Mesendoderm (in vitro differentiated cells): ENCODE results near the gene C1QTNF5.

Experiments
- DNase-seq: peaks from one replicate; pipeline ENCODE4 v3.0.0; 2013
- H2AK5ac ChIP-seq: 2 replicates; pipeline ENCODE4 v1.6.1; 2013; ENCODE audit warnings: low read length, inconsistent platforms
- H2BK120ac ChIP-seq: 2 replicates; pipeline ENCODE4 v1.6.1; 2013; ENCODE audit warnings: low read depth, mild to moderate bottlenecking, low read length, moderate library complexity, mixed read lengths
- H2BK15ac ChIP-seq: replicated peaks from 2 replicates; pipeline ENCODE4 v1.6.1; 2013; ENCODE audit warnings: low read depth, mild to moderate bottlenecking, moderate library complexity
- H2BK5ac ChIP-seq: 2 replicates; pipeline ENCODE4 v1.6.1; 2013; ENCODE audit warnings: low read length, inconsistent platforms
- H3K18ac ChIP-seq: 2 replicates; pipeline ENCODE4 v1.6.1; 2013; ENCODE audit warnings: mild to moderate bottlenecking, low read length, mixed read lengths
- H3K23ac ChIP-seq: one replicate; pipeline ENCODE4 v1.6.1; 2013; ENCODE audit warnings: low read length
- H3K27ac ChIP-seq: 2 replicates; pipeline ENCODE4 v1.5.1; 2013; ENCODE audit warnings: low read depth, mild to moderate bottlenecking, inconsistent platforms, low read length, moderate library complexity
- H3K27me3 ChIP-seq: 2 replicates; pipeline ENCODE4 v1.6.1; 2013; ENCODE audit warnings: low read length, control low read depth, mild to moderate bottlenecking, inconsistent platforms; ENCODE audit not compliant: insufficient read depth, poor library complexity
- H3K36me3 ChIP-seq: 2 replicates; pipeline ENCODE4 v1.6.1; 2013; ENCODE audit warnings: low read length, inconsistent platforms; ENCODE audit not compliant: control insufficient read depth, insufficient read depth
- H3K4ac ChIP-seq: one replicate; pipeline ENCODE4 v1.6.1; 2013; ENCODE audit warnings: low read depth, mild to moderate bottlenecking, low read length, moderate library complexity
- H3K4me1 ChIP-seq: 2 replicates; pipeline ENCODE4 v1.6.1; 2013; ENCODE audit warnings: low read depth, low read length, inconsistent platforms; ENCODE audit not compliant: control insufficient read depth
- H3K4me2 ChIP-seq: 2 replicates; pipeline ENCODE4 v1.6.1; 2013; ENCODE audit warnings: low read length
- H3K4me3 ChIP-seq: 2 replicates; pipeline ENCODE4 v1.5.1; 2013; ENCODE audit warnings: mild to moderate bottlenecking, low read length
- H3K56ac ChIP-seq: one replicate; pipeline ENCODE4 v1.6.1; 2013; ENCODE audit warnings: low read length
- H3K79me1 ChIP-seq: 2 replicates; pipeline ENCODE4 v1.6.1; 2013; ENCODE audit warnings: low read length, inconsistent platforms
- H3K79me2 ChIP-seq: 2 replicates; pipeline ENCODE4 v1.6.1; 2013; ENCODE audit warnings: mild to moderate bottlenecking, low read length; ENCODE audit not compliant: control insufficient read depth, insufficient read depth
- H3K9ac ChIP-seq: 2 replicates; pipeline ENCODE4 v1.6.1; 2013; ENCODE audit warnings: low read length, inconsistent platforms
- H4K5ac ChIP-seq: one replicate; pipeline ENCODE4 v1.6.1; 2013; ENCODE audit warnings: low read length
- H4K8ac ChIP-seq: one replicate; pipeline ENCODE4 v1.6.1; 2013; ENCODE audit warnings: low read depth, mild to moderate bottlenecking, control low read depth, low read length, moderate library complexity
- WGBS: extraction: QIAGEN DNeasy Blood & Tissue Kit; methylation state at CpG from one replicate; pipeline ENCODE4 v1.1.7; 2013; ENCODE audit warnings: low lambda C conversion rate, missing lambda C conversion rate; ENCODE audit not compliant: insufficient coverage; ENCODE audit errors: extremely low coverage; 5-methylcytosine and 5-hydroxymethylcytosine counted together

The C1QTNF5 gene

GRCh38 chr11:119377961-119378667, 37.4 kb upstream of the C1QTNF5 start:
- no peak overlapping the region for H3K4me3 ChIP-seq
- no peak overlapping the region for H4K8ac ChIP-seq
- H3K18ac ChIP-seq, result peak overlapping the region; percentile 44
- H3K27ac ChIP-seq, result peak overlapping the region; percentile 41
- no peak overlapping the region for H2BK15ac ChIP-seq
- H3K27me3 ChIP-seq, result no peaks in the 10 kb centered on the region
- no peak overlapping the region for H3K4me2 ChIP-seq
- H2AK5ac ChIP-seq, result peak overlapping the region; percentile 1
- no peak overlapping the region for H3K9ac ChIP-seq
- H3K36me3 ChIP-seq, result no peaks in the 10 kb centered on the region
- peaks cover 41% of the 10 kb centered on the region for H3K4me1 ChIP-seq
- H2BK120ac ChIP-seq, result no peak overlapping the region
- no peak overlapping the region for H3K23ac ChIP-seq
- H4K5ac ChIP-seq, result no peak overlapping the region
- peak overlapping the region; percentile 23 for H2BK5ac ChIP-seq
- H3K79me1 ChIP-seq, result no peaks in the 10 kb centered on the region
- no CpG with 5 or more reads among the region's 6 CpGs for WGBS
- no peaks in the 10 kb centered on the region for H3K79me2 ChIP-seq
- no peak overlapping the region for H3K4ac ChIP-seq
- peak overlapping the region; percentile 79 for H3K56ac ChIP-seq
- DNase-seq, result peak; percentile 96

- Histone ChIP-seq H3K56ac (peak overlapping the region; percentile 72), H3K27ac (peak overlapping the region; percentile 41), H3K4me3 (no peak overlapping the region), H3K4me2 (no peak overlapping the region), H3K79me2 (no peaks in the 10 kb centered on the region), H4K5ac (no peak overlapping the region), H2BK5ac (peak overlapping the region; percentile 64), H3K4me1 (peaks cover 41% of the 10 kb centered on the region), H2AK5ac (peak overlapping the region; percentile 80), H3K27me3 (no peaks in the 10 kb centered on the region), H3K36me3 (no peaks in the 10 kb centered on the region), H4K8ac (no peak overlapping the region), H3K9ac (no peak overlapping the region), H2BK120ac (no peak overlapping the region), H3K18ac (peak overlapping the region; percentile 44), H3K23ac (no peak overlapping the region), H3K79me1 (no peaks in the 10 kb centered on the region), H2BK15ac (no peak overlapping the region), H3K4ac (peak overlapping the region; percentile 56)
- peak; percentile 51 for DNase-seq
- no CpG with 5 or more reads among the region's 12 CpGs for WGBS
Observed at GRCh38 chr11:119377112-119377901, 36.6 kb upstream of the C1QTNF5 start.

GRCh38 chr11:119376197-119376847, 35.6 kb upstream of the C1QTNF5 start:
- no peak overlapping the region for H4K8ac ChIP-seq
- no CpG with 5 or more reads among the region's 11 CpGs for WGBS
- no peak overlapping the region for H3K27ac ChIP-seq
- H3K79me2 ChIP-seq, result no peaks in the 10 kb centered on the region
- no peak overlapping the region for H2BK120ac ChIP-seq
- peak overlapping the region; percentile 12 for H2BK5ac ChIP-seq
- H3K56ac ChIP-seq, result peak overlapping the region; percentile 73
- H3K79me1 ChIP-seq, result no peaks in the 10 kb centered on the region
- H3K4me2 ChIP-seq, result no peak overlapping the region
- H3K18ac ChIP-seq, result no peak overlapping the region
- no peak overlapping the region for H3K4me3 ChIP-seq
- no peak overlapping the region for H3K23ac ChIP-seq
- no peaks in the 10 kb centered on the region for H3K27me3 ChIP-seq
- H3K4ac ChIP-seq, result no peak overlapping the region
- no peak overlapping the region for H4K5ac ChIP-seq
- H3K9ac ChIP-seq, result no peak overlapping the region
- no peaks in the 10 kb centered on the region for H3K36me3 ChIP-seq
- no peak for DNase-seq
- H2AK5ac ChIP-seq, result peak overlapping the region; percentile 30
- no peak overlapping the region for H2BK15ac ChIP-seq
- peaks cover 39% of the 10 kb centered on the region for H3K4me1 ChIP-seq

GRCh38 chr11:119375337-119376196, 34.9 kb upstream of the C1QTNF5 start:
- no peak overlapping the region for H3K9ac ChIP-seq
- DNase-seq, result peak; percentile 68
- no peak overlapping the region for H4K5ac ChIP-seq
- H3K79me2 ChIP-seq, result no peaks in the 10 kb centered on the region
- H3K4me2 ChIP-seq, result no peak overlapping the region
- no peak overlapping the region for H4K8ac ChIP-seq
- H2BK15ac ChIP-seq, result no peak overlapping the region
- no CpG with 5 or more reads among the region's 14 CpGs for WGBS
- H3K27ac ChIP-seq, result no peak overlapping the region
- H3K27me3 ChIP-seq, result no peaks in the 10 kb centered on the region
- H3K4ac ChIP-seq, result peak overlapping the region; percentile 39
- no peaks in the 10 kb centered on the region for H3K79me1 ChIP-seq
- no peak overlapping the region for H2BK120ac ChIP-seq
- peaks cover 39% of the 10 kb centered on the region for H3K4me1 ChIP-seq
- peak overlapping the region; percentile 12 for H2BK5ac ChIP-seq
- no peak overlapping the region for H3K18ac ChIP-seq
- no peaks in the 10 kb centered on the region for H3K36me3 ChIP-seq
- H2AK5ac ChIP-seq, result peak overlapping the region; percentile 30
- H3K4me3 ChIP-seq, result no peak overlapping the region
- peak overlapping the region; percentile 75 for H3K23ac ChIP-seq
- peak overlapping the region; percentile 73 for H3K56ac ChIP-seq

- H3K27me3 ChIP-seq, result no peaks in the 10 kb centered on the region
- H3K23ac ChIP-seq, result no peak overlapping the region
- no peak overlapping the region for H3K18ac ChIP-seq
- H3K4me1 ChIP-seq, result peaks cover 36% of the 10 kb centered on the region
- H3K36me3 ChIP-seq, result no peaks in the 10 kb centered on the region
- no peak overlapping the region for H4K5ac ChIP-seq
- H2BK120ac ChIP-seq, result no peak overlapping the region
- H3K79me1 ChIP-seq, result no peaks in the 10 kb centered on the region
- no peak overlapping the region for H3K9ac ChIP-seq
- H3K4ac ChIP-seq, result no peak overlapping the region
- no peak overlapping the region for H2AK5ac ChIP-seq
- WGBS, result no CpG with 5 or more reads among the region's 11 CpGs
- peak; percentile 48 for DNase-seq
- H3K79me2 ChIP-seq, result no peaks in the 10 kb centered on the region
- H3K56ac ChIP-seq, result peak overlapping the region; percentile 25
- no peak overlapping the region for H3K27ac ChIP-seq
- no peak overlapping the region for H3K4me2 ChIP-seq
- H2BK15ac ChIP-seq, result no peak overlapping the region
- H3K4me3 ChIP-seq, result no peak overlapping the region
- no peak overlapping the region for H4K8ac ChIP-seq
- H2BK5ac ChIP-seq, result no peak overlapping the region
Observed at GRCh38 chr11:119374632-119375336, 34.1 kb upstream of the C1QTNF5 start.
